Activated T-cell treated with anti-CD3 and anti-CD28 coated beads, Interleukin-2, amount 50 U/mL, for 72 hours (primary cell): Measurements from ENCODE around the gene RABGEF1. TPM values are rescaled to one million over a fixed set of nuclear protein-coding genes. Genes with fewer than 3 reads are reported as not detected.
"Not testable (repeated sequence)": the region's sequence is repeated elsewhere in the genome, so short reads cannot be mapped to it uniquely, and the experiment has no call there.

Source experiments
- ATAC-seq, 2 donors: fragments of 150-1000 bp; cut with Tn5 transposase; replicated peaks in 1 of 2; 2 replicates each; pipeline ENCODE4 v1.10.0; 2021; ENCODE audit warnings: moderate library complexity in 2 of 2, mild to moderate bottlenecking in 1 of 2
- DNase-seq, 2 donors: peaks; one replicate each; pipeline ENCODE4 v3.0.0; 2021 to 2022; ENCODE audit warnings: mixed read lengths in 1 of 2
- H3K27ac Mint-ChIP-seq: one replicate; pipeline ENCODE4 v1.8.0; 2022; ENCODE audit warnings: mild to moderate bottlenecking, moderate library complexity, mixed read lengths
- H3K27me3 Mint-ChIP-seq: one replicate; pipeline ENCODE4 v1.8.0; 2022; ENCODE audit warnings: low read depth, mixed read lengths
- H3K36me3 Mint-ChIP-seq, 2 donors: one replicate each; pipeline ENCODE4 v1.8.0; 2022; ENCODE audit warnings: mixed read lengths in 2 of 2, mild to moderate bottlenecking in 1 of 2; ENCODE audit not compliant: insufficient read depth in 2 of 2
- H3K4me1 Mint-ChIP-seq: one replicate; pipeline ENCODE4 v1.8.0; 2022; ENCODE audit warnings: low read depth, mixed read lengths
- H3K4me3 Mint-ChIP-seq, 2 donors: one replicate each; pipeline ENCODE4 v1.8.0; 2022; ENCODE audit warnings: mild to moderate bottlenecking in 2 of 2, mixed read lengths in 2 of 2, moderate library complexity in 2 of 2
- H3K9me3 Mint-ChIP-seq, 2 donors: one replicate each; pipeline ENCODE4 v1.8.0; 2022; ENCODE audit warnings: mixed read lengths in 2 of 2
- total RNA-seq, 2 donors: library from RNA; stranded (reverse); gene quantifications; one replicate each; pipeline ENCODE4 v1.2.3, GENCODE V29; 2022

The RABGEF1 gene
- total RNA-seq, 2 donors from 2014 or later = 22.8 to 26.9 TPM

- Mint-ChIP-seq H3K27me3 (no peaks in the 10 kb centered on the region), H3K4me1 (peaks cover 5% of the 10 kb centered on the region)
Measured at GRCh38 chr7:66776800-66777442, 36.4 kb downstream of the RABGEF1 start.

GRCh38 chr7:66778201-66778600 lies 37.7 kb downstream of the RABGEF1 start:
- ATAC-seq (no peak), DNase-seq (no peak)
- Mint-ChIP-seq H3K36me3 (peaks cover 4 to 9% of the 10 kb centered on the region in 2 donors), H3K4me3 (no peak overlapping the region), H3K4me1 (peaks cover 5% of the 10 kb centered on the region), H3K27ac (peak overlapping the region; percentile 15), H3K9me3 (no peaks in the 10 kb centered on the region), H3K27me3 (no peaks in the 10 kb centered on the region)

More at GRCh38 chr7:66776800-66777442, 36.4 kb downstream of the RABGEF1 start:
- no peak overlapping the region for H3K27ac Mint-ChIP-seq
- H3K4me3 Mint-ChIP-seq = no peak overlapping the region
- ATAC-seq (no peak), DNase-seq (no peak)
- peaks cover 7 to 9% of the 10 kb centered on the region in 2 donors for H3K36me3 Mint-ChIP-seq
- H3K9me3 Mint-ChIP-seq = no peaks in the 10 kb centered on the region

GRCh38 chr7:66779669-66780409 lies 39.3 kb downstream of the RABGEF1 start:
- peaks cover 4 to 9% of the 10 kb centered on the region in 2 donors for H3K36me3 Mint-ChIP-seq

GRCh38 chr7:66781408-66782090 lies 41.0 kb downstream of the RABGEF1 start:
- peaks cover 4 to 9% of the 10 kb centered on the region in 2 donors for H3K36me3 Mint-ChIP-seq
- ATAC-seq = no peak
- H3K4me1 Mint-ChIP-seq = peaks cover 5% of the 10 kb centered on the region
- no peak overlapping the region for H3K4me3 Mint-ChIP-seq
- no peaks in the 10 kb centered on the region for H3K9me3 Mint-ChIP-seq
- no peaks in the 10 kb centered on the region for H3K27me3 Mint-ChIP-seq
- no peak overlapping the region for H3K27ac Mint-ChIP-seq
- no peak for DNase-seq

More at GRCh38 chr7:66779669-66780409, 39.3 kb downstream of the RABGEF1 start:
- Mint-ChIP-seq H3K4me3 (peak overlapping the region in 1 of 2 donors; percentile 3), H3K4me1 (peaks cover 5% of the 10 kb centered on the region), H3K27me3 (no peaks in the 10 kb centered on the region), H3K27ac (peak overlapping the region; percentile 51), H3K9me3 (no peaks in the 10 kb centered on the region)
- peak in 1 of 2 donors; percentile 49 for ATAC-seq
- DNase-seq = no peak

- H3K4me1 Mint-ChIP-seq, H3K27me3 Mint-ChIP-seq, H3K9me3 Mint-ChIP-seq, H3K4me3 Mint-ChIP-seq, ATAC-seq, H3K36me3 Mint-ChIP-seq, H3K27ac Mint-ChIP-seq, DNase-seq: not testable (repeated sequence)
Measured at GRCh38 chr7:66782875-66783274, 42.3 kb downstream of the RABGEF1 start.

GRCh38 chr7:66783887-66784595 lies 43.5 kb downstream of the RABGEF1 start:
- not testable (repeated sequence) for DNase-seq, H3K36me3 Mint-ChIP-seq, H3K27me3 Mint-ChIP-seq, H3K27ac Mint-ChIP-seq, ATAC-seq, H3K9me3 Mint-ChIP-seq, H3K4me3 Mint-ChIP-seq, H3K4me1 Mint-ChIP-seq

GRCh38 chr7:66790196-66790595 lies 49.7 kb downstream of the RABGEF1 start:
- H3K4me1 Mint-ChIP-seq = no peaks in the 10 kb centered on the region
- H3K36me3 Mint-ChIP-seq = peaks cover 4 to 13% of the 10 kb centered on the region in 2 donors
- H3K9me3 Mint-ChIP-seq = no peaks in the 10 kb centered on the region
- H3K4me3 Mint-ChIP-seq = no peak overlapping the region
- ATAC-seq (no peak), DNase-seq (no peak)
- no peak overlapping the region for H3K27ac Mint-ChIP-seq
- no peaks in the 10 kb centered on the region for H3K27me3 Mint-ChIP-seq

- ATAC-seq (no peak), DNase-seq (no peak)
- Mint-ChIP-seq H3K9me3 (no peaks in the 10 kb centered on the region), H3K27me3 (no peaks in the 10 kb centered on the region), H3K27ac (no peak overlapping the region), H3K36me3 (peaks cover 4 to 18% of the 10 kb centered on the region in 2 donors), H3K4me3 (no peak overlapping the region), H3K4me1 (no peaks in the 10 kb centered on the region)
Measured at GRCh38 chr7:66790725-66791124, 50.2 kb downstream of the RABGEF1 start.

- H3K9me3 Mint-ChIP-seq = no peaks in the 10 kb centered on the region
- H3K27ac Mint-ChIP-seq = no peak overlapping the region
- ATAC-seq (no peak), DNase-seq (no peak)
- no peaks in the 10 kb centered on the region for H3K27me3 Mint-ChIP-seq
- H3K4me1 Mint-ChIP-seq = no peaks in the 10 kb centered on the region
- H3K4me3 Mint-ChIP-seq = no peak overlapping the region
- H3K36me3 Mint-ChIP-seq = peaks cover 9 to 22% of the 10 kb centered on the region in 2 donors
Measured at GRCh38 chr7:66800591-66800990, 60.1 kb downstream of the RABGEF1 start.

- no peak for ATAC-seq
- DNase-seq = no peak
- Mint-ChIP-seq H3K36me3 (peaks cover 11 to 22% of the 10 kb centered on the region in 2 donors), H3K27ac (no peak overlapping the region), H3K4me3 (no peak overlapping the region), H3K9me3 (no peaks in the 10 kb centered on the region), H3K27me3 (no peaks in the 10 kb centered on the region), H3K4me1 (no peaks in the 10 kb centered on the region)
Measured at GRCh38 chr7:66804001-66804400, 63.5 kb downstream of the RABGEF1 start.

- Mint-ChIP-seq H3K4me1 (no peaks in the 10 kb centered on the region), H3K36me3 (peaks cover 8 to 16% of the 10 kb centered on the region in 2 donors), H3K27me3 (no peaks in the 10 kb centered on the region), H3K4me3 (no peak overlapping the region), H3K27ac (no peak overlapping the region), H3K9me3 (no peaks in the 10 kb centered on the region)
- DNase-seq = no peak
- ATAC-seq = no peak
Measured at GRCh38 chr7:66807736-66808135, 67.2 kb downstream of the RABGEF1 start.

- no peak overlapping the region for H3K4me3 Mint-ChIP-seq
- H3K27me3 Mint-ChIP-seq = no peaks in the 10 kb centered on the region
- no peaks in the 10 kb centered on the region for H3K4me1 Mint-ChIP-seq
- H3K9me3 Mint-ChIP-seq = no peaks in the 10 kb centered on the region
- no peak for ATAC-seq
- DNase-seq = no peak
- no peak overlapping the region for H3K27ac Mint-ChIP-seq
- H3K36me3 Mint-ChIP-seq = peaks cover 4 to 10% of the 10 kb centered on the region in 2 donors
Measured at GRCh38 chr7:66810716-66811115, 70.2 kb downstream of the RABGEF1 start.
